Subcutaneous abdominal adipose tissue (tissue), 5 donors: Measurements from ENCODE around the gene ARHGEF11.

Source experiments
- H3K27ac ChIP-seq: one replicate; pipeline ENCODE4 v1.7.0; 2013; ENCODE audit warnings: low read depth, mild to moderate bottlenecking, inconsistent platforms, low read length, moderate library complexity
- H3K27me3 ChIP-seq, 5 donors: one replicate each; pipeline ENCODE4 v1.7.0; 2013; ENCODE audit warnings: low read length in 5 of 5, inconsistent platforms in 1 of 5; ENCODE audit not compliant: control insufficient read depth in 5 of 5, insufficient read depth in 4 of 5
- H3K36me3 ChIP-seq, 5 donors: one replicate each; pipeline ENCODE4 v1.7.0; 2013; ENCODE audit warnings: low read length in 5 of 5; ENCODE audit not compliant: control insufficient read depth in 5 of 5, insufficient read depth in 5 of 5
- H3K4me1 ChIP-seq, 5 donors: one replicate each; pipeline ENCODE4 v1.7.0; 2013; ENCODE audit warnings: low read length in 5 of 5, mild to moderate bottlenecking in 3 of 5, moderate library complexity in 1 of 5; ENCODE audit not compliant: control insufficient read depth in 5 of 5, insufficient read depth in 5 of 5
- H3K4me3 ChIP-seq, 5 donors: one replicate each; pipeline ENCODE4 v1.7.0; 2013; ENCODE audit warnings: low read length in 5 of 5, low read depth in 1 of 5
- H3K9ac ChIP-seq, 5 donors: one replicate each; pipeline ENCODE4 v1.7.0; 2013; ENCODE audit warnings: low read length in 5 of 5, mild to moderate bottlenecking in 4 of 5, moderate library complexity in 3 of 5
- H3K9me3 ChIP-seq, 5 donors: one replicate each; pipeline ENCODE4 v1.7.0; 2013; ENCODE audit warnings: low read length in 5 of 5; ENCODE audit not compliant: control insufficient read depth in 5 of 5
- donor health status: healthy.
- donor health status: healthy.
- donor health status: healthy.
- donor health status: healthy.
- donor health status: healthy.

The ARHGEF11 gene

GRCh38 chr1:157032303-157032702 is 13.2 kb downstream of the ARHGEF11 start:
- Histone ChIP-seq H3K27ac (no peak overlapping the region), H3K4me3 (no peak overlapping the region), H3K4me1 (peaks cover 0 to 8% (median 0%) of the 10 kb centered on the region in 5 donors), H3K9ac (no peak overlapping the region), H3K9me3 (no peaks in the 10 kb centered on the region), H3K27me3 (no peaks in the 10 kb centered on the region), H3K36me3 (peaks cover 0 to 5% (median 0%) of the 10 kb centered on the region in 5 donors)

GRCh38 chr1:157030728-157031127 is 14.8 kb downstream of the ARHGEF11 start:
- Histone ChIP-seq H3K4me3 (no peak overlapping the region), H3K9ac (no peak overlapping the region), H3K9me3 (no peaks in the 10 kb centered on the region), H3K4me1 (peaks cover 0 to 11% (median 2%) of the 10 kb centered on the region in 5 donors), H3K27me3 (no peaks in the 10 kb centered on the region), H3K27ac (no peak overlapping the region), H3K36me3 (peaks cover 0 to 5% (median 0%) of the 10 kb centered on the region in 5 donors)

DNA sequence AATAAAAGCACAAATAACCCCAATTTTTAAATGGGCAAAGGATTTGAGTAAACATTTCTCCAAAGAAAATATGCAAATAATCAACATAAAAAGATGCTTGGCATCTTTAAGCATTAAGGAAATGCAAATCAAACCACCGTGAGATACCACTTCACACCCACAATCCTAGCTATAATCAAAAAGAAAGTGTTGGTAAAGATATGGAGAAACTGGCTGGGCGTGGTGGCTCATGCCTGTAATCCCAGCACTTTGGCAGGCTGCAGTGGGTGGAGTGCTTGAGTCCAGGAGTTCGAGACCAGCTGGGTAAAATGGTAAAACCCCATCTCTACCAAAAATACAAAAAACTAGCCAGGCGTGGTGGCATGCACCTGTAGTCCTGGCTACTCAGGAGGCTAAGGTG is 16.9 kb downstream of the ARHGEF11 start:
- no peak overlapping the region for H3K27ac ChIP-seq
- H3K9me3 ChIP-seq = no peaks in the 10 kb centered on the region
- H3K36me3 ChIP-seq = peaks cover 0 to 5% (median 0%) of the 10 kb centered on the region in 5 donors
- H3K9ac ChIP-seq = no peak overlapping the region
- H3K27me3 ChIP-seq = no peaks in the 10 kb centered on the region
- H3K4me3 ChIP-seq = no peak overlapping the region
- peaks cover 0 to 11% (median 8%) of the 10 kb centered on the region in 5 donors for H3K4me1 ChIP-seq

- peaks cover 0 to 2% (median 0%) of the 10 kb centered on the region in 5 donors for H3K36me3 ChIP-seq
- H3K9me3 ChIP-seq = peaks cover 4 to 15% (median 13%) of the 10 kb centered on the region in 5 donors
- H3K27ac ChIP-seq = no peak overlapping the region
- H3K27me3 ChIP-seq = no peaks in the 10 kb centered on the region
- no peak overlapping the region for H3K4me3 ChIP-seq
- no peak overlapping the region for H3K9ac ChIP-seq
- peaks cover 0 to 11% (median 6%) of the 10 kb centered on the region in 5 donors for H3K4me1 ChIP-seq
These were observed 19.7 kb downstream of the ARHGEF11 start for GRCh38 chr1:157025856-157026255.

DNA sequence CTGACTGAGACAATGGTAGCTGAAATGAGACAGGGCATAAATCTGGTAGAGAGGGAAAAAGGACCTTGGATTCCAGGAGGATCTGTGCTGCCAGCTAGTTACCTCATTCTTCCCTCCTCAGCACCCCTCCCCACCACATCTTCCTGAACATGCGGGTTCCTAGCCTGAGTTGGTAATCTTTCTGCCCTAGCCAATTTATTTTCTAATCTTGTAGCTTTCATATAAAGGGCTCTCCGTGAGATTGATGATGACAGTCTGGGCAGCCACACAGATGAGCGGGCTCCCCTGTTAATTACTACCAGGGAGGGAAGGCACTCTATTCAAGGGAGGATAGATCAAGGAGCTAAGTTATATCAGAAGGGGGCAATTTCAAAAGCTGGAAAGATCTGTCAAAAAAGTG is 20.2 kb downstream of the ARHGEF11 start:
- H3K27ac ChIP-seq = no peak overlapping the region
- H3K9ac ChIP-seq = no peak overlapping the region
- peaks cover 4 to 15% (median 13%) of the 10 kb centered on the region in 5 donors for H3K9me3 ChIP-seq
- H3K4me3 ChIP-seq = no peak overlapping the region
- H3K4me1 ChIP-seq = peaks cover 0 to 11% (median 6%) of the 10 kb centered on the region in 5 donors
- no peaks in the 10 kb centered on the region for H3K27me3 ChIP-seq
- H3K36me3 ChIP-seq = peaks cover 0 to 2% (median 0%) of the 10 kb centered on the region in 5 donors

- Histone ChIP-seq H3K27me3 (no peaks in the 10 kb centered on the region), H3K27ac (no peak overlapping the region), H3K4me3 (no peak overlapping the region), H3K9ac (no peak overlapping the region), H3K4me1 (peaks cover 0 to 11% (median 6%) of the 10 kb centered on the region in 5 donors), H3K9me3 (peaks cover 4 to 17% (median 15%) of the 10 kb centered on the region in 5 donors), H3K36me3 (peaks cover 0 to 2% (median 0%) of the 10 kb centered on the region in 5 donors)
These were observed 23.9 kb downstream of the ARHGEF11 start for GRCh38 chr1:157021688-157022087.

DNA sequence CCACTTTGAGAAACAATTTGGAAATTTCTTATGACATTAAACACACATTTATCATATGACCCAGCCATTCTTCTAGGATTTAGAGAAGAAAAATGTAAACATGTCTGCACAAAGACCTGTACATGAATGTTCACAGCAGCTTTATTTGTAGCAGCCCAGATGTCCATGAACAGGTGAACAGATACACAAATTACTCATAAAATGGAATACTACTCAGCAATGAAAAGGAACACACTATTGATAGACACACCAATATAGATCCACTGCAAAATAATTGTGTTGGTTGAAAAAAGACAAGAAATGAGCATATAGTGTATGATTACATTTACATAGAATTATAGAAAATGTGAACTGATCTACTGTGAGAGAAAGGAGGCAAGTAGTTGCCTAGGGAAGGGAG is 26.1 kb downstream of the ARHGEF11 start:
- no peaks in the 10 kb centered on the region for H3K27me3 ChIP-seq
- H3K9me3 ChIP-seq = peaks cover 4 to 17% (median 15%) of the 10 kb centered on the region in 5 donors
- H3K27ac ChIP-seq = no peak overlapping the region
- H3K4me1 ChIP-seq = no peaks in the 10 kb centered on the region
- H3K4me3 ChIP-seq = no peak overlapping the region
- peaks cover 0 to 2% (median 0%) of the 10 kb centered on the region in 5 donors for H3K36me3 ChIP-seq
- H3K9ac ChIP-seq = no peak overlapping the region

DNA sequence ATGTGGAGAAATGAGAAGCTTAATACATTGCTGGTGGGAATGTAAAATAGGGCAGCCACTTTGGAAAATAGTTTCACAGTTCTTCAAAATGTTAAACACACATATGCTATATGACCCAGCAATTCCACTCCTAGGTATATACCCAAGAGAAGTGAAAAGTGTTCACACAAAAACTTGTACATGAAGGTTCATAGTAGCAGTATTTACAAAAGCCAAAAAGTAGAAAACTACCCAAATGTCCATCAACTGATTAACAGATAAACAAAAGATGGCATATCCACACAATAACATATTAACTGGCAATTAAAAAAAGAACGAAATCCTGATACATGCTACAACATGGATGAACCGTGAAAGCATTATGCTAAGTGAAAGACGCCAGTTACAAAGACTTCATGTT is 33.7 kb downstream of the ARHGEF11 start:
- no peak overlapping the region for H3K9ac ChIP-seq
- no peak overlapping the region for H3K27ac ChIP-seq
- no peak overlapping the region for H3K4me3 ChIP-seq
- H3K36me3 ChIP-seq = no peaks in the 10 kb centered on the region
- no peaks in the 10 kb centered on the region for H3K27me3 ChIP-seq
- H3K9me3 ChIP-seq = no peaks in the 10 kb centered on the region
- peaks cover 0 to 13% (median 5%) of the 10 kb centered on the region in 5 donors for H3K4me1 ChIP-seq

- H3K4me3 ChIP-seq = no peak overlapping the region
- no peaks in the 10 kb centered on the region for H3K36me3 ChIP-seq
- H3K27me3 ChIP-seq = no peaks in the 10 kb centered on the region
- H3K27ac ChIP-seq = no peak overlapping the region
- H3K9ac ChIP-seq = no peak overlapping the region
- H3K9me3 ChIP-seq = no peaks in the 10 kb centered on the region
- peaks cover 0 to 22% (median 9%) of the 10 kb centered on the region in 5 donors for H3K4me1 ChIP-seq
These were observed 37.0 kb downstream of the ARHGEF11 start for GRCh38 chr1:157008502-157008901.

DNA sequence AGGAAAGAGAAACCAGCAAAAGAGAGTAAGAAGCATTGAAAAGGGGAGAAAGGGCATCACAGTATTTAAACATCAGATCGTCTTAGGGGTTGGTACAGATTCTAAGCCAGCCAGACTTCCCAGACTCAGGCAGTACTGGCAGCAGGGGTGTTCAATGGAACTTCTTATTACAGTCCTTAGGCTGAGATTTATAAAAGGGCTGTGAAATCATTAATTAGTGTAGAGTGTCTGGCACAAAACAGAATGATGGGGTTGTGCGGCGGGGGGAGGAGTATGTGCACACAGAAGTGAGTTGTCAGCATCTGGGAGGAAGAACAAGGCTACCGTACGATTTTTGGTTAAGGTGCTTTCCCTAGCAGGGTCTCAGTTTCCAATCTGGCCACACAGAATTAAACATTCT is 38.2 kb downstream of the ARHGEF11 start:
- peaks cover 0 to 22% (median 9%) of the 10 kb centered on the region in 5 donors for H3K4me1 ChIP-seq
- no peak overlapping the region for H3K4me3 ChIP-seq
- no peaks in the 10 kb centered on the region for H3K27me3 ChIP-seq
- no peak overlapping the region for H3K9ac ChIP-seq
- no peaks in the 10 kb centered on the region for H3K36me3 ChIP-seq
- H3K27ac ChIP-seq = no peak overlapping the region
- no peaks in the 10 kb centered on the region for H3K9me3 ChIP-seq
